GM21529 (cell line): ENCODE data around the gene GALP.
A peak's percentile ranks its signal among the peaks of the same experiment; 100 is the strongest.
"Not testable (repeated sequence)": the region's sequence is repeated elsewhere in the genome, so short reads cannot be mapped to it uniquely, and the experiment has no call there.

Source experiments
- ATAC-seq: cut with Tn5 transposase; IDR thresholded peaks from one replicate; pipeline ENCODE4 v1.9.1; 2021; ENCODE audit not compliant: unreplicated experiment

GALP gene

GRCh38 chr19:56175861-56176307 lies at the start of gene GALP:
Gene GALP, plus strand, starts transcription at chr19:56176008. Its CDS starts 1,101 bp downstream, at chr19:56177109.
- ATAC-seq = not testable (repeated sequence)

DNA sequence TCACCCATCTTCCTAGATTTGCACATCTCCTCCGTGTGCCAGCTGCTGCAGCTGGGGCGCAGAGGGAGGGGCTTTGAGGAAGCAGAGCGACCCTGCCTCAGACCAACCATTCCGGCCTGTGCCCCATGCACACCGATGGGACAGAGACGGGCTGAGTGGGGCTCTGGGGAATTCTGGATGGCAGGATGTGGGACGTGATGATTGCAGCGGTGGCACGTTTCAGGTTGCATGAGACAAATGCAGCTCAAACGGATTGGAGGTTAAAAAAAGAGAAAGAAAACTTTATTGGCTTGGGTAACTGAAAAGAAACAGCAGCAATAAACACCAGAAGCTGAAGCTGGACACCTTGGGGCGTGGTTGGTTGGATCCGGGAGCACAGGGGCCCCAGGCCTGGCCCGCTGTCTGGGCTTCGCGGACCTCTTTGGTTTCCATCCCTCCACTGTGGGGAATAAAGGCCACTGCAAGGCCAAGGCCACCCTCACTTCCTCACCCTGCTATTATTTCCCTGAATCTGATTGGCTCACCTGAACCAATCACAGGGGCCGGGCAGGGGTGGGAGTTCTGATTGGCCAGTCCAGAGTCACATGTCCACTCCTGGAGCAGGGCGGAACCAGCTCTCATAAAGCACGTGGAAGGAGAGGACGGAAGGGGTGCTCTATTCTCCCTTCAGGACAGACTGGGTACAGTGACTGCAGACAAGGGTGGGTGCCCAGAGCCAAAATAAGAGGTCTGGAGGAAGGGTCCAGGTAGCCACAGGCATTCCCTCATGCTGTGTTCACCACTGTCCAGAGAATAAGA lies 48.6 kb upstream of the GALP start:
- no peak for ATAC-seq

DNA sequence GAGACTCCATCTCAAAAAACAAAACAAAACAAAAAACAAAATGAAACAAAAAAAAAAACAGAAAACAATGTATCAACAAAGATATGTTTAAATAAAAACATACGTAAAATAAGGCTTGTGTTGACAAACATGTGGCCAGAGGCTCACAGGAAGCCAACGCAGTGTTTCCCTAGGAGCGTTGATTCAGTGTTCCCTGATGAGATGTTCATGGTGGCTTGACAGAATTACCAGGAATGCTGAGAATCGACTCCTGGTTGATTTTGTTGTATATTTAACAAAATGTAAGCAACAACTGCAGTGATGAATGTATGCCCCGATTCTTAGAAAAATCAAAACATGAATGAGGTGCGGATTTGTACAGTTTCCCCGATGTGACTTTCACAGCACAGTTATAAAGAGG lies 45.8 kb upstream of the GALP start:
- no peak for ATAC-seq

DNA sequence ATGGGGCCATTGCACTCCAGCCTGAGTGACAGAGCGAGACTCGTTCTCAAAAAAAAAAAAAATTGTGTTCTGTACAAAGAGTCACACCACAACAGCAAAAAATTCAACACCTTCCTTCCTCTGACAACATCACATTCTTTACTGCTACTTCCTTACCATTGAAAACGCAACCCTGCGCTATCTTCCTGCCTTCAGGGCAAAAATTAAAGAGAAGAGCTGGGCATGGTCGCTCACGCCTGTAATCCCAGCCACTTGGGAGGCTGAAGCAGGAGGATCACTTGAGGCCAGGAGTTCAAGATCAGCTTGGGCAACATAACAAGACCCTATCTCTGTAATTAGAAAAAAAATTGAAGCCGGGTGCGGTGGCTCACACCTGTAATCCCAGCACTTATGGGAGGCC lies 44.2 kb upstream of the GALP start:
- ATAC-seq = no peak

DNA sequence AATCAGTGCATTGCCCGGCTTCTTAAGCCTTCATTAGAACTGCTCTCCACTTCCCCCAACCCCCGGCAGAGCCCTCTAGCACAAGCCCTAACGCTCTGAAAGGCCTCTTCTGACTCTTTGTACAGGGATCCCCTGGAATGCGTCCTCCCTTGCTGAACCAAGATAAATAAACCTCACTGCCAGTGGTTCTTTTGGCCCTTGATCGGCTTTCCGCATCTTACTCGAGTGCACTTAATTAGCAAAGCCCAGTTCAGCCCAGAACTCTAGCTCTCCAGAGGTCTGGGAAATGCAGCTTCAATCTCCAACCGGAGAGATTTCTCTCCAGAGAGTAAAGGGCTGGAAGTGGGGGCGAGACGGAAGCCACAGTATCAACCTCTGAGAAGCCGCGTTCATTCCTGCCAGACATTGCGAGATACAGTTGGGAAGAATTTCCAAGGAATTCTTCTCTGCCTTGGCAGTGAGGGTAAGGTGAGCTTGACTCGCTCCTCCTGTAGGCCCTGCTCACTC lies 43.4 kb upstream of the GALP start:
- ATAC-seq = no peak

DNA sequence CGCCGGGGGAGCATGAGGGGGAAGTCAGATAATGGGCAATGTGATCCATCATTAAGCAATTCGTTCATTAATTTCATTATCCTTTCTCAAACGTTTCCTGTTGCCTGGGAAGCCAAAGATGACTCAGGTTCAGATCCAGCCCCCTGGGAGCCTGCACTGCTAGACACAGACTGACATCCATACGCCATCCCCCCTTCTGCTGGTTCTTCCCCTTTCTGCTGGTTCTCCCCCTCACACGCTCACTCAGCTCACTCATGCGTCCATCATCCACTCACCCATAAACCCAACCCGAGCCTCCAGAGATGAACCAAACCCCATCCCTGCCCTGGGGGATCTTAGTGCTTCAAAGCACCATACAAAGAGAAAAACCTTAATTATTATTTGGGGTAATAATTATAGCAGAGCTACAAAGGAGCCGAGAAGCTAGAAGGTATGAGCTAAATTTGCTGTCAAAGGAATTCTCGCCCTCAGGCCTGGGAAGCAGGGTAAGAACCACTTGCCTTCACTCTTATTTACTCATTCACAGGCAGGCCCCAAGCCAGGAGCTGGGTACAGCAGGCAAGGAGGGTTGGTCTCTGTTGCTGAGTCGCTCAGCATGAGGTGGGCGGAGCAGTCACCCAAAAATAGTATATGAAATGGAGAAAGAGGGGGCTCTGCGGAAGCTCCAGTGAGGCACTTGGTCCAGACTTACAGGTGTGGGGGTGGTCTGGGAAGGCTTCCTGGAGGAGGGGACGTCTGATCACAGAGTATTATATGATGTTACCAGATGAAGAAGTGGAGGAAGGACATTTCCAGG lies 41.8 kb upstream of the GALP start:
- peak; percentile 63 for ATAC-seq

DNA sequence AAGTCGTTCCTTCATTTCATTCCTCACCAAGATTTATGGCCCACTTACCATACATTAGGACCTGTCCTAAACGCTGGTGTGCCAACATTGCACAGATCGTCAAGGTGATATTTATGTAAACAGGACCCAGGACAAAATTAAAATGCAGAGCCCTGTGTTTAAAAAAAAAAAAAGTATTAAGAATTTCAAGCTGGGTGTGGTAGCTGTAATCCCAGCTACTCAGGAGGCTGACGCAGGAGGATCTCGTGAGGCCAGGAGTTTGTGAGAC lies 41.2 kb upstream of the GALP start:
- no peak for ATAC-seq

- no peak for ATAC-seq
These were observed 39.4 kb upstream of the GALP start for GRCh38 chr19:56136362-56136761.

DNA sequence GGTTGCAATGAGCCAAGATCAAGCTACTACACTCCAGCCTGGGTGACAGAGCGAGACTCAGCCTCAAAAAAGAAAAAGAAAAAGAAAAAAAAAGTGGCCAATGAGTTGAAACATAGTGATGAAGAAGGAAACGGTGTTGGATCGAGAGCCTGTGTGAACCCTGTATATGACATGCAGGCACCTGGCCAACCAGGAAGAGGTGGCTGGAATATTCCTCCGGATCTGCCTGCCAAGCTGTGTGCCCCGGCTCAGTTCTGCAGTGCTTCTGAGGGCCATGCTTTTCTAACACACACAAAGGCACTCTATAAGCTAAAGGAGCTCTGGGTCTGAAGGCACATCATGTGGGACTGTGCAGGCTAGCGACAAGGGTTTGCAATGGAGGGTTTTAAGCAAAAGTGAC lies 38.4 kb upstream of the GALP start:
- ATAC-seq = no peak

DNA sequence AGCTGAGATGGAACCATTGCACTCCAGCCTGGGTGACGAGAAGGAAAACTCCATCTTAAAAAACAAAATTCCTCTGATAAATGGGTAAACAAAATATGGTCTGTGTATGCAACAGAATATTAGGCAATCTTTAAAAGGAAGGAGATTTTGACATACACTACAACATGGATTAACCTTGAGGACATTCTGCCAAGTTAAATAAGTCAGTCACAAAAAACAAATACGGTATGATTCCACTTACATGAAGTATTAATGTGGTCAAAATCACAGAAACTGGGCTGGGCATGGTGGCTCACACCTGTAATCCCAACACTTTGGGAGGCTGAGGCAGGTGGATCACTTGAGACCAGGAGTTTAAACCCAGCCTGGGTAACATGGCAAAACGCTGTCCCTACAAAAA lies 37.7 kb upstream of the GALP start:
- no peak for ATAC-seq

- no peak for ATAC-seq
These were observed 35.8 kb upstream of the GALP start for GRCh38 chr19:56139847-56140582.

- ATAC-seq = peak; percentile 85
These were observed 35.0 kb upstream of the GALP start, which contains the start of gene ZNF444 for GRCh38 chr19:56140583-56141416. Gene ZNF444, plus strand, starts transcription at chr19:56141287. Its CDS starts 5,625 bp downstream, at chr19:56146912.

- ATAC-seq = no peak
These were observed 34.3 kb upstream of the GALP start for GRCh38 chr19:56141417-56141993.

DNA sequence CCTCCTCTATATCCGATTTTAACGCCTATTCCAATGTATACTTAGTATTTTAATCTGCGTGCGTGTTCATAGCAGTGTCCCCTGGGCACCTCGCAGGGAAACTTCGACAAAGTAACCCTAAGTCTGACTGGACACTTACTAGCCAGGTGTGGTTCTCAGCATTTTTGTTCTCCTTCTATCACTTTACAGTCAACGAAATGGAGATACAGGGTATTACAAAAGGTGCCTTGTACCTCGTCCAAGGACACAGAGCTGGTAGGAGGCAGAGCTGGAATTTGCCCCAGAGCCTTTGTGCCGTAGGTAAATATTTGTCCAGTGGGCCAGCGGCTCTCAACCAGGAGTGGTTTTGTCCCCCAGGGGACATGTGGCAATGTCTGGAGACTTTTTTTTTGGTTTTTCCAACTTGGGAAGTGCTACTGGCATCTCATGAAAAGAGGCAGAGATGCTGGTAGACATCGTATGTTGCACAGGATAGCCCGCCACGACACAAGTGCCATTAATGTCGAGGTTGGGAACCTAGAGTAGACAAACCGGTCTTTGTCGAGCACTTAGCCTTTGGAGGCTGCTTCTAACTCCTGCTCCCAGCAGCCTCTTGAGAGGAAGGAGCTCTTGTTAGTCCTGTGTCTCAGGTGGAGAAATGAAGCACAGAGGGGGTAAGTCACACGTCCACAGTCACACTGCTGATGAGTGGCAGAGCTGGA lies 33.6 kb upstream of the GALP start:
- no peak for ATAC-seq

- ATAC-seq = no peak
These were observed 32.8 kb upstream of the GALP start for GRCh38 chr19:56142897-56143434.

DNA sequence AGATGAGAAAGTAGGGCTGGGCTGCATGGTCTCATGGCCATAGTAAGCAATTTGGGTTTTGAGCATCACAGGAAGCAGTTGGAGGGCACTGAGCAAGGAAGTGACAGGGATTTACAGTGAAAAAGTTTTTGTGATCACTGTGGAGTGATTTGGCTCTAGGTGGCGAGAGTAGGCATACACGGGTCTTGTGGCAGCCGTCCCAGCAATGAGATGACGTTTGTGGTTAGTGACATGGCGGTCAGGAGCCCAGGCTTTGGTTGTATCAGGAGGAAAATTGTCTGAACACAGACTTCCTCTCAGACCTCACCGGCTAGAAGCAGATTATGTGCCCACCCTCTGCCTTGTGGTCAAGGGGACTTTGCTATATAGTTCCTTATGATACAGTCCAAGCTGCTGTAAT lies 31.4 kb upstream of the GALP start:
- ATAC-seq = no peak

GRCh38 chr19:56144831-56145230 lies 31.0 kb upstream of the GALP start:
- no peak for ATAC-seq

GRCh38 chr19:56145698-56146097 lies 30.1 kb upstream of the GALP start:
- no peak for ATAC-seq

DNA sequence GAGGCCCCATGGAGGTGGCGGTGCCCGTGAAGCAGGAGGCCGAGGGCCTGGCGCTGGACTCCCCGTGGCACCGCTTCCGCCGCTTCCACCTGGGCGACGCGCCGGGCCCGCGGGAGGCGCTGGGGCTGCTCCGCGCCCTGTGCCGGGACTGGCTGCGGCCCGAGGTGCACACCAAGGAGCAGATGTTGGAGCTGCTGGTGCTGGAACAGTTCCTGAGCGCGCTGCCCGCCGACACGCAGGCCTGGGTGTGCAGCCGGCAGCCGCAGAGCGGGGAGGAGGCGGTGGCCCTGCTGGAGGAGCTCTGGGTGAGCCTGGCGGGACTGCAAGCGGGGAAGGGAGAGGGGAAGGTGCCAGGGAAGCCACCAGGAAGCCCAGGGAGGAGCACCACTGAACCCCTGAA lies 28.9 kb upstream of the GALP start:
- ATAC-seq = no peak
